ENCODE results near the gene KCNIP4.

KCNIP4 gene

DNA sequence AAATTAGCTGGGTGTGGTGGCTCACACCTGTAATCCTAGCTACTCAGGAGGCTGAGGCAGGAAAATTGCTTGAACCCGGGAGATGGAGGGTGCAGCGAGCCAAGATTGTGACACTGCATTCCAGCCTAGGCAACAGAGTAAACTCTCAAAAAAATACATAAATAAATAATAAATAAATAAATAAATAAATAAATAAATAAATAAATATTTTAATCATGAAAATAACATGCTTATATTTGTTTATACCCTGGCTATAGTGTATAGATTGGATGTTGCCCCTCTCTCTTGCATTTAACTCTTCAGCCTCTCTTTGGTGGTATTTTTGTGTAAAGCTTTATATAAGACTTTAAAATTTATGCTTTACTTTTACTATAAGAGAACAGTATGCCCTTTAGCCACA lies 51.8 kb downstream of the KCNIP4 start:
- TF ChIP-seq EZH2phosphoT487 (IDR thresholded peaks at IDR 0.05; ENCODE audit: borderline replicate concordance): no peak
- TF ChIP-seq, protein P1, sequence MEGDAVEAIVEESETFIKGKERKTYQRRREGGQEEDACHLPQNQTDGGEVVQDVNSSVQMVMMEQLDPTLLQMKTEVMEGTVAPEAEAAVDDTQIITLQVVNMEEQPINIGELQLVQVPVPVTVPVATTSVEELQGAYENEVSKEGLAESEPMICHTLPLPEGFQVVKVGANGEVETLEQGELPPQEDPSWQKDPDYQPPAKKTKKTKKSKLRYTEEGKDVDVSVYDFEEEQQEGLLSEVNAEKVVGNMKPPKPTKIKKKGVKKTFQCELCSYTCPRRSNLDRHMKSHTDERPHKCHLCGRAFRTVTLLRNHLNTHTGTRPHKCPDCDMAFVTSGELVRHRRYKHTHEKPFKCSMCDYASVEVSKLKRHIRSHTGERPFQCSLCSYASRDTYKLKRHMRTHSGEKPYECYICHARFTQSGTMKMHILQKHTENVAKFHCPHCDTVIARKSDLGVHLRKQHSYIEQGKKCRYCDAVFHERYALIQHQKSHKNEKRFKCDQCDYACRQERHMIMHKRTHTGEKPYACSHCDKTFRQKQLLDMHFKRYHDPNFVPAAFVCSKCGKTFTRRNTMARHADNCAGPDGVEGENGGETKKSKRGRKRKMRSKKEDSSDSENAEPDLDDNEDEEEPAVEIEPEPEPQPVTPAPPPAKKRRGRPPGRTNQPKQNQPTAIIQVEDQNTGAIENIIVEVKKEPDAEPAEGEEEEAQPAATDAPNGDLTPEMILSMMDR (conservative IDR thresholded peaks at IDR 0.05; ENCODE audit: low read length): no peak

DNA sequence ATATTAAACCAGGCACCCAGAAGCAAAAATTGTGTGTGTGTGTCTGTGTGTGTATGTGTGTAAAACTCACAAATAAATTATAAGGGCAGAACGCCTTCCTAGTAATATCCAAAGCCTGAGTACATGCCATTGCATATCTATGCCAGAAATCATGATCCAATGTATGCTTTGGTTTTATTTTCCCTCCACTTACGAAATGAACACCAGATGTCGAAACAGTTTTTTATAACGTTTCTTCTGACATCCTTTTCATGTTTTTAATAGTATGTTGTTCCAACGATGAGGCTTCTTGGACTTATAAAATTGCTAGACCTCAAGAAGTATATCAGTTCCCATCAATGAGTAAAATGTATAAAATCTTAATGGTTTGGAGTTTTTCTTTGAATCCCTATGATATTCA lies 55.4 kb downstream of the KCNIP4 start:
- Histone ChIP-seq H3F3A (ENCODE audit: low read depth) (no peaks in the 10 kb centered on the region), H3K9ac (ENCODE audit: low read depth, low read length, poor library complexity, severe bottlenecking) (no peak overlapping the region)

More for the DNA sequence above, 51.8 kb downstream of the KCNIP4 start:
- H3K27me3 ChIP-seq (ENCODE audit: insufficient read depth, low read length, poor library complexity, severe bottlenecking): no peaks in the 10 kb centered on the region
- no peaks in the 10 kb centered on the region for H4K20me1 ChIP-seq (ENCODE audit: insufficient read depth, low read length, poor library complexity, severe bottlenecking)
- no peaks in the 10 kb centered on the region; the same call in 1 of the 2 replicates for H3K9me3 ChIP-seq (ENCODE audit: insufficient read depth, low read depth, low read length)
- H3K4me2 ChIP-seq (ENCODE audit: low read depth, low read length, poor library complexity, severe bottlenecking): no peak overlapping the region
- no peak overlapping the region for H3K9ac ChIP-seq (ENCODE audit: low read depth, low read length, poor library complexity, severe bottlenecking)
- no peaks in the 10 kb centered on the region for H3F3A ChIP-seq (ENCODE audit: low read depth)
- H2AFZ ChIP-seq (ENCODE audit: low read length): no peak overlapping the region
- no peaks in the 10 kb centered on the region for H3K79me2 ChIP-seq (ENCODE audit: insufficient read depth, low read length)
- H3K4me3 ChIP-seq (ENCODE audit: low read length, poor library complexity, severe bottlenecking): no peak overlapping the region
- H3K4me1 ChIP-seq (ENCODE audit: insufficient read depth, low read length, poor library complexity, severe bottlenecking): no peaks in the 10 kb centered on the region
- H3K9me2 ChIP-seq (replicated peaks; ENCODE audit: low read depth, low read length): no peaks in the 10 kb centered on the region
- no peaks in the 10 kb centered on the region for H3K36me3 ChIP-seq (ENCODE audit: insufficient read depth, low read length)

DNA sequence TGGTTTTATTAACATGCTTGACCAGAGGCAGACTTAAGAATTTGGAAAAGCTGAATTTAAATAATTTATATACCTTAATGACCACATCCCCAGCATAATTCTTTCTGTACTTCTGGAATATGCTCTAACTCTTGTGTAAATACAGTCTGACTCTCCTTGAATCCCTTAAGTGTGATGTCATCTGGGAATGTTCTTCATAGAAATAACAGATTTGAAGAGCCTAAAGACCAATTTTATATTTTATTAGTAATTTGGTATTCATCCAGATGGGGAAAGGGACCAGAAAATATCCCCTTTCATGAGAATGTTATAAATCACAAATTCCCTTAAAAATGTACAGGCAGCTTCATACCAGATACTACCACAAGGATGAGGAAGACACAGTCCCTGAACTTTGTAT lies 58.3 kb downstream of the KCNIP4 start:
- Histone ChIP-seq H3K36me3 (ENCODE audit: insufficient read depth, low read length) (no peaks in the 10 kb centered on the region), H3K4me3 (ENCODE audit: low read length, poor library complexity, severe bottlenecking) (no peak overlapping the region), H3K9me3 (ENCODE audit: insufficient read depth, low read depth, low read length) (no peaks in the 10 kb centered on the region), H3K9ac (ENCODE audit: low read depth, low read length, poor library complexity, severe bottlenecking) (no peak overlapping the region), H3F3A (ENCODE audit: low read depth) (no peaks in the 10 kb centered on the region), H2AFZ (ENCODE audit: low read length) (no peak overlapping the region), H3K27me3 (ENCODE audit: insufficient read depth, low read length, poor library complexity, severe bottlenecking) (no peaks in the 10 kb centered on the region), H3K4me2 (ENCODE audit: low read depth, low read length, poor library complexity, severe bottlenecking) (no peak overlapping the region), H3K79me2 (ENCODE audit: insufficient read depth, low read length) (no peaks in the 10 kb centered on the region), H3K9me2 (replicated peaks; ENCODE audit: low read depth, low read length) (no peaks in the 10 kb centered on the region), H3K4me1 (ENCODE audit: insufficient read depth, low read length, poor library complexity, severe bottlenecking) (no peaks in the 10 kb centered on the region), H4K20me1 (ENCODE audit: insufficient read depth, low read length, poor library complexity, severe bottlenecking) (no peaks in the 10 kb centered on the region)
- no peak for TF ChIP-seq EZH2phosphoT487 (IDR thresholded peaks at IDR 0.05; ENCODE audit: borderline replicate concordance)
- TF ChIP-seq, protein P1 (conservative IDR thresholded peaks at IDR 0.05; ENCODE audit: low read length): no peak

More for the DNA sequence above, 55.4 kb downstream of the KCNIP4 start:
- Histone ChIP-seq H4K20me1 (ENCODE audit: insufficient read depth, low read length, poor library complexity, severe bottlenecking) (no peaks in the 10 kb centered on the region), H2AFZ (ENCODE audit: low read length) (no peak overlapping the region), H3K4me2 (ENCODE audit: low read depth, low read length, poor library complexity, severe bottlenecking) (no peak overlapping the region), H3K36me3 (ENCODE audit: insufficient read depth, low read length) (no peaks in the 10 kb centered on the region), H3K79me2 (ENCODE audit: insufficient read depth, low read length) (no peaks in the 10 kb centered on the region), H3K27me3 (ENCODE audit: insufficient read depth, low read length, poor library complexity, severe bottlenecking) (no peaks in the 10 kb centered on the region), H3K4me1 (ENCODE audit: insufficient read depth, low read length, poor library complexity, severe bottlenecking) (no peaks in the 10 kb centered on the region), H3K4me3 (ENCODE audit: low read length, poor library complexity, severe bottlenecking) (no peak overlapping the region), H3K9me3 (ENCODE audit: insufficient read depth, low read depth, low read length) (no peaks in the 10 kb centered on the region; the same call in 1 of the 2 replicates), H3K9me2 (replicated peaks; ENCODE audit: low read depth, low read length) (no peaks in the 10 kb centered on the region)
- TF ChIP-seq, protein P1 (conservative IDR thresholded peaks at IDR 0.05; ENCODE audit: low read length): no peak
- TF ChIP-seq EZH2phosphoT487 (IDR thresholded peaks at IDR 0.05; ENCODE audit: borderline replicate concordance): no peak
